CD4-positive, CD25-positive, alpha-beta regulatory T cell (primary cell): ENCODE data around the gene TBL1X. TPM values are rescaled to one million over a fixed set of nuclear protein-coding genes. Genes with fewer than 3 reads are reported as not detected.

Source experiments
- ATAC-seq, 2 donors: fragments of 150-1000 bp; cut with Tn5 transposase; one replicate each; pipeline ENCODE4 v1.10.0; 2021; ENCODE audit warnings: low read depth in 2 of 2, moderate number of reproducible peaks in 2 of 2, moderate library complexity in 1 of 2
- DNase-seq, 3 donors: peaks; one replicate each; pipeline versions ENCODE4 v3.0.0 to v3.0.0-alpha.2; 2012 to 2022; ENCODE audit warnings: mixed read lengths in 1 of 3
- H3K27ac ChIP-seq: one replicate; pipeline ENCODE4 v1.7.0; 2013; ENCODE audit warnings: mild to moderate bottlenecking, low read length; ENCODE audit not compliant: insufficient read depth, poor library complexity, severe bottlenecking
- H3K27me3 ChIP-seq: one replicate; pipeline ENCODE4 v1.7.0; 2013; ENCODE audit warnings: low read length; ENCODE audit not compliant: control insufficient read depth, insufficient read depth
- H3K36me3 ChIP-seq: one replicate; pipeline ENCODE4 v1.7.0; 2013; ENCODE audit warnings: mild to moderate bottlenecking, low read length, moderate library complexity; ENCODE audit not compliant: control insufficient read depth, insufficient read depth
- H3K4me1 ChIP-seq: 2 replicates; pipeline ENCODE4 v1.7.0; 2013; ENCODE audit warnings: mild to moderate bottlenecking, low read length; ENCODE audit not compliant: insufficient read depth, control insufficient read depth, poor library complexity, severe bottlenecking
- H3K4me3 ChIP-seq: one replicate; pipeline ENCODE4 v1.7.0; 2013; ENCODE audit warnings: low read depth, mild to moderate bottlenecking, low read length, moderate library complexity
- H3K9me3 ChIP-seq, 2 experiments: 1 replicate in 1 of 2; 2 replicates in 1 of 2; pipeline ENCODE4 v1.7.0; 2013; ENCODE audit warnings: low read length in 2 of 2, mild to moderate bottlenecking in 1 of 2, moderate library complexity in 1 of 2; ENCODE audit not compliant: control insufficient read depth in 2 of 2
- H3K27ac Mint-ChIP-seq, 3 donors: one replicate each; pipeline ENCODE4 v1.8.0; 2020 to 2022; ENCODE audit warnings: mild to moderate bottlenecking in 3 of 3, mixed read lengths in 3 of 3, moderate library complexity in 2 of 3
- H3K27me3 Mint-ChIP-seq: one replicate; pipeline ENCODE4 v1.8.0; 2022; ENCODE audit warnings: mild to moderate bottlenecking, mixed read lengths
- H3K36me3 Mint-ChIP-seq: one replicate; pipeline ENCODE4 v1.8.0; 2020; ENCODE audit warnings: mixed read lengths
- H3K4me1 Mint-ChIP-seq, 4 donors: one replicate each; pipeline ENCODE4 v1.8.0; 2020 to 2022; ENCODE audit warnings: mixed read lengths in 4 of 4, mild to moderate bottlenecking in 1 of 4
- H3K4me3 Mint-ChIP-seq, 4 donors: one replicate each; pipeline ENCODE4 v1.8.0; 2020 to 2022; ENCODE audit warnings: mild to moderate bottlenecking in 4 of 4, mixed read lengths in 4 of 4, moderate library complexity in 3 of 4
- H3K9me3 Mint-ChIP-seq, 7 donors: one replicate each; pipeline ENCODE4 v1.8.0; 2020 to 2022; ENCODE audit warnings: mixed read lengths in 7 of 7, mild to moderate bottlenecking in 3 of 7, moderate library complexity in 2 of 7
- polyA plus RNA-seq, 4 donors: library from polyadenylated mRNA; unstranded; fragments of 300-500 nt; fragmentation: Illumina TruSeq; gene quantifications; one replicate each; pipeline ENCODE4 v1.2.3, GENCODE V29; 2021
- total RNA-seq: library from RNA; stranded (reverse); gene quantifications from one replicate; pipeline ENCODE4 v1.2.3, GENCODE V29; 2022

Gene TBL1X
- total and polyA plus RNA-seq, 5 donors from 2014 or later: 6.7 to 23.4 (median 14.5) TPM

GRCh38 chrX:9587642-9588041 is 122.8 kb downstream of the TBL1X start:
- H3K27me3 Mint-ChIP-seq: no peaks in the 10 kb centered on the region
- peaks cover 0 to 16% (median 8%) of the 10 kb centered on the region in 4 donors for H3K4me1 Mint-ChIP-seq
- no peak overlapping the region for H3K4me3 Mint-ChIP-seq
- no peak for DNase-seq
- H3K27ac Mint-ChIP-seq: no peak overlapping the region
- Histone ChIP-seq H3K4me3 (no peak overlapping the region), H3K27me3 (no peaks in the 10 kb centered on the region), H3K27ac (no peak overlapping the region), H3K9me3 (peaks cover 0 to 2% of the 10 kb centered on the region in 2 experiments), H3K36me3 (no peaks in the 10 kb centered on the region), H3K4me1 (no peaks in the 10 kb centered on the region)
- ATAC-seq: no peak
- H3K9me3 Mint-ChIP-seq: peaks cover 0 to 8% (median 0%) of the 10 kb centered on the region in 7 donors
- H3K36me3 Mint-ChIP-seq: peaks cover 8% of the 10 kb centered on the region

GRCh38 chrX:9591496-9591895 is 126.6 kb downstream of the TBL1X start:
- H3K4me1 Mint-ChIP-seq: peaks cover 0 to 8% (median 7%) of the 10 kb centered on the region in 4 donors
- peaks cover 0 to 8% (median 0%) of the 10 kb centered on the region in 7 donors for H3K9me3 Mint-ChIP-seq
- ATAC-seq (no peak), DNase-seq (no peak)
- peaks cover 0 to 2% of the 10 kb centered on the region in 2 experiments for H3K9me3 ChIP-seq
- peaks cover 10% of the 10 kb centered on the region for H3K36me3 Mint-ChIP-seq
- no peaks in the 10 kb centered on the region for H3K27me3 Mint-ChIP-seq
- H3K27me3 ChIP-seq: no peaks in the 10 kb centered on the region
- H3K36me3 ChIP-seq: no peaks in the 10 kb centered on the region
- no peak overlapping the region for H3K27ac Mint-ChIP-seq
- H3K4me3 Mint-ChIP-seq: no peak overlapping the region
- H3K4me1 ChIP-seq: no peaks in the 10 kb centered on the region
- no peak overlapping the region for H3K4me3 ChIP-seq
- no peak overlapping the region for H3K27ac ChIP-seq

GRCh38 chrX:9593756-9594155 is 128.9 kb downstream of the TBL1X start:
- H3K9me3 ChIP-seq: peaks cover 0 to 2% of the 10 kb centered on the region in 2 experiments
- ATAC-seq (no peak), DNase-seq (no peak)
- no peaks in the 10 kb centered on the region for H3K36me3 ChIP-seq
- no peaks in the 10 kb centered on the region for H3K27me3 ChIP-seq
- H3K4me1 ChIP-seq: no peaks in the 10 kb centered on the region
- no peak overlapping the region for H3K4me3 Mint-ChIP-seq
- no peak overlapping the region for H3K27ac Mint-ChIP-seq
- H3K4me3 ChIP-seq: no peak overlapping the region
- H3K9me3 Mint-ChIP-seq: peaks cover 0 to 8% (median 0%) of the 10 kb centered on the region in 7 donors
- H3K27ac ChIP-seq: no peak overlapping the region
- no peaks in the 10 kb centered on the region for H3K27me3 Mint-ChIP-seq
- H3K4me1 Mint-ChIP-seq: peaks cover 0 to 6% (median 4%) of the 10 kb centered on the region in 4 donors
- H3K36me3 Mint-ChIP-seq: peaks cover 10% of the 10 kb centered on the region

- H3K4me3 Mint-ChIP-seq: no peak overlapping the region
- no peak overlapping the region for H3K27ac Mint-ChIP-seq
- no peaks in the 10 kb centered on the region for H3K27me3 ChIP-seq
Measured at GRCh38 chrX:9595174-9595573, 130.3 kb downstream of the TBL1X start.

GRCh38 chrX:9596837-9597236 is 132.0 kb downstream of the TBL1X start:
- H3K27me3 Mint-ChIP-seq: no peaks in the 10 kb centered on the region
- ATAC-seq (no peak), DNase-seq (no peak)
- Histone ChIP-seq H3K27me3 (no peaks in the 10 kb centered on the region), H3K36me3 (no peaks in the 10 kb centered on the region), H3K27ac (no peak overlapping the region), H3K9me3 (peaks cover 0 to 1% of the 10 kb centered on the region in 2 experiments), H3K4me3 (no peak overlapping the region), H3K4me1 (no peaks in the 10 kb centered on the region)
- H3K36me3 Mint-ChIP-seq: peaks cover 10% of the 10 kb centered on the region
- H3K9me3 Mint-ChIP-seq: peaks cover 0 to 6% (median 0%) of the 10 kb centered on the region in 7 donors
- H3K4me3 Mint-ChIP-seq: no peak overlapping the region
- no peak overlapping the region for H3K27ac Mint-ChIP-seq
- H3K4me1 Mint-ChIP-seq: peaks cover 0 to 11% (median 7%) of the 10 kb centered on the region in 4 donors

More at GRCh38 chrX:9595174-9595573, 130.3 kb downstream of the TBL1X start:
- Mint-ChIP-seq H3K9me3 (peaks cover 0 to 8% (median 0%) of the 10 kb centered on the region in 7 donors), H3K36me3 (peaks cover 10% of the 10 kb centered on the region), H3K4me1 (peaks cover 0 to 6% (median 4%) of the 10 kb centered on the region in 4 donors), H3K27me3 (no peaks in the 10 kb centered on the region)
- DNase-seq (no peak), ATAC-seq (no peak)
- no peak overlapping the region for H3K27ac ChIP-seq
- no peaks in the 10 kb centered on the region for H3K4me1 ChIP-seq
- H3K36me3 ChIP-seq: no peaks in the 10 kb centered on the region
- no peak overlapping the region for H3K4me3 ChIP-seq
- peaks cover 0 to 2% of the 10 kb centered on the region in 2 experiments for H3K9me3 ChIP-seq

GRCh38 chrX:9597361-9598035 is 132.6 kb downstream of the TBL1X start:
- Mint-ChIP-seq H3K27me3 (no peaks in the 10 kb centered on the region), H3K4me3 (no peak overlapping the region), H3K36me3 (peaks cover 4% of the 10 kb centered on the region), H3K9me3 (peaks cover 0 to 1% (median 0%) of the 10 kb centered on the region in 7 donors), H3K27ac (no peak overlapping the region), H3K4me1 (peaks cover 0 to 12% (median 6%) of the 10 kb centered on the region in 4 donors)
- H3K9me3 ChIP-seq: no peaks in the 10 kb centered on the region
- no peaks in the 10 kb centered on the region for H3K4me1 ChIP-seq
- no peaks in the 10 kb centered on the region for H3K27me3 ChIP-seq
- no peak for DNase-seq
- H3K4me3 ChIP-seq: no peak overlapping the region
- H3K27ac ChIP-seq: no peak overlapping the region
- no peak for ATAC-seq
- no peaks in the 10 kb centered on the region for H3K36me3 ChIP-seq

GRCh38 chrX:9598344-9598743 is 133.5 kb downstream of the TBL1X start:
- no peak for DNase-seq
- Histone ChIP-seq H3K4me1 (no peaks in the 10 kb centered on the region), H3K4me3 (no peak overlapping the region), H3K27me3 (no peaks in the 10 kb centered on the region), H3K36me3 (no peaks in the 10 kb centered on the region), H3K27ac (no peak overlapping the region), H3K9me3 (no peaks in the 10 kb centered on the region)
- Mint-ChIP-seq H3K27ac (no peak overlapping the region), H3K4me3 (no peak overlapping the region), H3K9me3 (no peaks in the 10 kb centered on the region), H3K27me3 (no peaks in the 10 kb centered on the region), H3K36me3 (no peaks in the 10 kb centered on the region), H3K4me1 (peaks cover 0 to 11% (median 5%) of the 10 kb centered on the region in 4 donors)
- no peak for ATAC-seq
